ENCODE results near the gene SEMA4A. TPM values are rescaled to one million over a fixed set of nuclear protein-coding genes. Genes with fewer than 3 reads are reported as not detected.

Gene SEMA4A
- total RNA-seq, 1 donor from 2014 or later: 5.1 TPM

DNA sequence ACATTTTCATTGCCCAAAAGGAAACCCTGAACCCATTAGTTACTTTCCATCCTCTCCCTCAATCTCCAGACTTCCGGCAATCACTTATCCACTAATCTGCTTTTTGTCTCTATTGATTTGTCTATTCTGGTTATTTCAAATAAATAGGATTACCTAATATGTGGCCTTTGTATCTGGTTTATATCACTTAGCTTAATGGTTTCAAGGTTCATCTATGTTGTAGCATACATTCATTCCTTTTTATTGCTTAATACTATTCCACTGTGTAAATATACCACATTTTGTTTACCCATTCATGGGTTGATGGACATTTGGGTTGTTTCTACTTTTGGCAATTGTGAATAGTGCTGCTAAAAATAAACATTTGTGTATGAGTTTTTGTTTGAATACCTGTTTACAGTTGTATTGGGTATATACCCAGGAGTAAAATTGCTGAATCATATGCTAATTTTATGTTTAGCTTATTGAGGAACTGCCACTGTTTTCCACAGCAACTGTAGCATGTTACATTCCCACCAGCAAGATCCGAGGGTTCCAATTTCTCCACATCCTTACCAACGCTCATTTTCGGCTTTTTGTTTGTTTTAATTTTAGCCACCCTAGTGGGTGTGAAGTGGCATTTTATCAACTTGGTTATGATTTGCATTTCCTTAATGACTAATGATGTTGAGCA, 38.0 kb downstream of the SEMA4A start:
- intact Hi-C loops (cut with micrococcal nuclease): loop anchor here (5.0 kb wide), 3 partner anchors 266 to 551 kb away; partner anchors contain the start of genes GON4L, MRPL24 and SYT11

DNA sequence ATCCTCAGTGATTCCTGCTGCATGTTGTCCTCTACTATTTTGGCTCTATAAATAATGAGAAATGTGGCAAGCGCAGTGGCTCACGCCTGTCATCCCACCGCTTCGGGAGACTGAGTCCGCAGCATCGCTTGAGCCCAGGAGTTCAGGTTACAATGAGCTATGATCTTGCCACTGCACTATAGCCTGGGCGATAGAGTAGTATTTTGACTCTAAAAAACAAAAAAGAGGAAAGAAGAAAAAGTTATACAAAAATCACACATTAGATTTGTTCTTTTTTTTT, 39.8 kb downstream of the SEMA4A start:
- intact Hi-C loops (cut with micrococcal nuclease): loop anchor here (1.0 to 5.0 kb wide), 14 partner anchors 20 to 549 kb away; partner anchors contain the start of genes CCT3, GON4L, KHDC4 and LAMTOR2

DNA sequence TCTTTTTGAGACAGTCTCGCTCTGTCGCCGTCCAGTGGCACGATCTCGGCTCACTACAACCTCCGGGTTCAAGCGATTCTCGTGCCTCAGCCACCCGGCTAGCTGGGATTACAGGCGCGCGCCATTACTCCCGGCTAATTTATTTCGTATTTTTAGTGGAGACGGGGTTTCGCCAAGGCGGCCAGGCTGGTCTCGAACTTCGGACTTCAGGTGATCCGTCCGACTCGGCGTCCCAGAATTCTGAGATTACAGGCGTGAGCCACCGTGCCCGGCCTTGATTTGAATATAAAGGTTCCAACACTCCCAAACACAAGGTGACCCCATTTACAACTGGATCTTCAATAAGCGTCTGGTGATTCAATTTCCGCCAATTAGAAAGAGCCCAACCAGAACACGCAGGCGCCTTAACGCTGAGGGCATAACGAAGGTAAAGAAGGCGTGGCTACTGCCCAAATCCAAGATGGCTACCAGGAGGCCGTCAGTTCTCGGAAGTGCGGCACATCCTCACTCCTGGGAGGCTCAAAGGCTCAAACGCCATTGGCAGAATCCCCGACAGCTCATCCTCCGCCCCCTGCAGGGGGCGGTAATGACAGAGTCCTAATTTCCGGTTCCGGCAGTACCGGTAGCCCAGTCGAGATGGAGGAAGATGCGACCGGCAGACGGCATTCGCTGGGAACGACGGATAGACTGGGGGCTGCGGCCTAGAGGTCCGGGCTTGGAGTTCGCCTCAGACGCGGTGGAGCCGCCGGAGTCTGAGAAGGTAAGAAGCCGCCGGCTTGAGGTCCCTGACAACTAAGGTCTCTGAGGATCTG, 40.3 kb downstream of the SEMA4A start, which contains the start of gene SLC25A44:
TSS of gene SLC25A44 (plus strand) at position 617 of the 812 bp plus-strand sequence. CDS start 5,744 bp downstream, outside the sequence.
- intact Hi-C loops (cut with micrococcal nuclease): loop anchor here (1.0 to 5.0 kb wide), 14 partner anchors 20 to 549 kb away; partner anchors contain the start of genes CCT3, GON4L, KHDC4 and LAMTOR2

DNA sequence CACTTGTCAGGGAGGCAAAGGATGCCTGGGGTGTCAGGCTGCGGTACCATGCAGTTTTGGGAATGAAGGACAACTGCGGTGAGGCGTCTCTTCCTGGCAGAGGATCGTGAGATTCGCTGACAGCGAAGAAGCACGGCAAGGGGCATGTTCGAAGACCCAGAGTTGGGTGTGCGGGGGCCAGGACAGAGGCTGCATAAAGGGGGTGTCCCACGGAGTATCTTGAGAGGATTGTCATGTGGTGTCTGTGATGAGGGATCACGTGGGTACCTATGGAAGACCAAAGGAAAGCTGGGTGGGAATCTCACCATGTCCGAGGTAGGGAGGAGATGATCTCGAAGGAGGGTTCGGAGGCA, 40.9 kb downstream of the SEMA4A start:
- intact Hi-C loops (cut with micrococcal nuclease): loop anchor here (5.0 kb wide), 3 partner anchors 263 to 548 kb away; partner anchors contain the start of genes GON4L, MRPL24 and SYT11

DNA sequence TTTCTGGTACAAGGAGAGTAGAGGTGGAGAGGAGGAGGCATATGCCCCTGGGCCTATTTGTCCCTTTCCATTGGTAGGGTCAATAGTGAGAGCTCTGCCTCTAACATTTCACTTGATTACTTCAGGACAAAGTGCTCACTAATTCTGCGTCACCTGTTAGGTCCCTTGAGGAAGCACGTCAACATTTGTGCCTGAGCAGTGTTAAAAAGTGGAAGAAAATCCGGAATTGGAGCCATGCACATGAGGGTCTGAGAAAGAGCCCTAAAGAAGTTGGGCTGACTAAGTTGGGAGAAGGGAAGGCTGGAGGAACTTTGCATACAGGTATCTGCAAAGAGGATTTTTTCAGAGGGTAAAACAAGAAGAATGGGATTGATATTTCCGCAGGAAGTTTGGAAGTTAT, 42.5 kb downstream of the SEMA4A start:
- intact Hi-C loops (cut with micrococcal nuclease): no loop called here

DNA sequence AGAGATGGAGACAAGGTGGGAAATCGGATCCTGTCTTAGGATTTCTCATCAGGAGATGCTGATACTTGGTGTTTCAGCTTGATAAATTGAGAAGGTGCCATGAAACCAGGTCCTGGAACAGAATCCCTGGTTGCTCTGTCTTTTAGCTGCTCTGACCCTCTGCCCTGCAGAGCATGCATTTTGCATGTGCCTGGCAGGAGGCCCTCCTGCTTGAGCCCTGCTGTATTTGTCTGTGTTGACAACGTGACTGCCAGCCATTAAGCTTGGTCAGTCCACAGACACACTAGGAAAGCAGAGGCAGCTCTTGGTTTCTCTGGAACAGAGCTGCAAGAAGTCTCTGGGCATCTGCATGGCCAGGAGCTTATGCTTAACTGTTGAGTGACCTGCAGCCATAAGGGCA, 43.1 kb downstream of the SEMA4A start:
- intact Hi-C loops (cut with micrococcal nuclease): no loop called here

DNA sequence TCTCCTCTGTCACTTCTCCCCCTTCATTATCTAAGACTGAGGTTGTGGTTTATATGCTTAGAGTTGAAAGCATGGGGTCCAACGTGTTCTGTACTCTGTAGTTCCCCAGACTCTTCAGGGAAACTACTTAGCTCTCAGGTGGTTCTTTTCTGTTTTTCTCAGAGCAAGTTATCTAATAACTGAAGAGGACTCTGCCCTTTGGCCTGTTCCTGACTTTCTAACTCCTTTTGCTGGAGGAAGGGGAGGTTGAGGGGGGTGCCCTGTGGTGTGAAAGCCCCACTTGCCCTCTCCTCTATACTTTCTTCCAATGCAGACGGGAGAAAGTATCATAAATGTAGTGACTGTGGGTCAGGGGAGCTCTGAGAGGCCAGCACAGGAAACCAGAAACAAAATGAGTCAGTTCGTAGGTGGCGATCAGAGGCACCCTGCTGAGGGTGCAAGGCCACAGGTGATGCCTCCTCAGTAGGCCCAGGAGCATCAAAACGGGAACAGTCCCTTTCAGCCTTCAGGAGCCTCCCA, 45.5 kb downstream of the SEMA4A start:
- intact Hi-C loops (cut with micrococcal nuclease): loop anchor here (1.0 kb wide), 2 partner anchors 14 to 26 kb away; partner anchors contain the start of gene PMF1

DNA sequence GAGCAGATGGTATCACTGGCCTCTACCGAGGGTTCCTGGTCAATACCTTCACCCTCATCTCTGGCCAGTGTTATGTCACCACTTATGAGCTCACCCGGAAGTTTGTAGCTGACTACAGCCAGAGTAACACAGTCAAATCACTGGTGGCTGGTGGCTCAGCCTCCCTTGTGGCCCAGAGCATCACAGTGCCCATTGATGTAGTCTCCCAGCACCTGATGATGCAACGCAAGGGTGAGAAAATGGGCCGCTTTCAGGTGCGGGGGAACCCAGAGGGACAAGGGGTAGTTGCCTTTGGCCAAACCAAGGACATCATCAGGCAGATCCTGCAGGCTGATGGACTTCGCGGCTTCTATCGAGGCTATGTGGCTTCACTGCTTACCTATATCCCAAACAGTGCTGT, 46.7 kb downstream of the SEMA4A start:
- intact Hi-C loops (cut with micrococcal nuclease): no loop called here

DNA sequence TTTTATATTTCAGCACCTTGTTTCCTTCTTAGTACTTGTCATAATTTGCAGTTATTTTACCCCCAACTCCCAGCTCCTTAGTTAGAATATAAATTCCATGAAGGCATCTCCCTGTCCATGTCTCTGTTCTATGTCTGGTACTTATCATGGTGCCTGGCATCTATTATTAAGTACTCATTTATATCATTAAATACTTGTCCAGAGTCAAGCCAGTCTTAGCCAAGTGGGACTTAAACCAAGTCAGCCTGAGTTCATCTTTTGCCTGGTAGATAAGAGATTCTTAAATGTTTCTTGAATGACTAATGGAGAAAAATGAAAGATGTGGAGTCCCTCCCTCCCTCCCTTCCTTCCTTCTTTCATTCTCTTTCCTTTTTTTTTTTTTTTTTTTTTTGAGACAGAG, 49.9 kb downstream of the SEMA4A start:
- intact Hi-C loops (cut with micrococcal nuclease): no loop called here

DNA sequence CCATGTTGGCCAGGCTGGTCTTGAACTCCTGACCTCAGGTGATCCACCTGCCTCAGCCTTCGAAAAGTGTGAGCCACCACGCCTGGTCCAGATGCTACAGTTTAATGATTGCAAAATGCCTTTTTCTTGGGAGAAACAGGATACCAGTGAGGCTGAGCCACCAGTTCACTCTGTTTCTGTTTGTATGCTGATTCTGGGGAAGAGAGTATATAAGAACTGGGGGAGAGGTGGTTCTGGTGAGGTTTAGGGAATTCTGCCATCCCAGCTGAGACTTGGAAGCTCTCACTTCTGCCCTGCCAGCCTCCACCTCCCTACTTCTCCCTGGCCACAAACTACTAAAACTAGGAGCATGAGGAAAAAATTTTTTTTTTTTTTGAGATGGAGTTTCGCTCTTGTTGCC, 51.3 kb downstream of the SEMA4A start:
- intact Hi-C loops (cut with micrococcal nuclease): no loop called here

DNA sequence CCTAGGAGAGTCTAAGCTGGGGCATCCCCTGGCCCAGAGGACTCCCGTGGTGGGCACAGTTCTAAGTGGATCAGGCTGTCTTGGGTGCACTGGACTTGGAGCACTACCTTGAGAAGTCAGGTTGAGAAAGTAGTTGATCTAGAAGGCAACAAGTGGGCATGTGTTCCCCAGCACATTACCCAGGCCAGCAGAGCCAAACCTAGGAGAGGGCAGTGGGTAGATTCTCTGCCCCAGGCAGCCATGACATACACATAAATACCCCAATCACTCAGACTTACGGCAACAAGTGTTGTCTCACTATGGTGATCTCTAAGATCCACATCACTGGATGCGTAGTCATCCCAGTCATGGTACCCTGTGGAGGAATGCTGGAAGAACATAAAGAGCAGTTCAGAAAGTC, 57.9 kb downstream of the SEMA4A start:
- intact Hi-C loops (cut with micrococcal nuclease): no loop called here

DNA sequence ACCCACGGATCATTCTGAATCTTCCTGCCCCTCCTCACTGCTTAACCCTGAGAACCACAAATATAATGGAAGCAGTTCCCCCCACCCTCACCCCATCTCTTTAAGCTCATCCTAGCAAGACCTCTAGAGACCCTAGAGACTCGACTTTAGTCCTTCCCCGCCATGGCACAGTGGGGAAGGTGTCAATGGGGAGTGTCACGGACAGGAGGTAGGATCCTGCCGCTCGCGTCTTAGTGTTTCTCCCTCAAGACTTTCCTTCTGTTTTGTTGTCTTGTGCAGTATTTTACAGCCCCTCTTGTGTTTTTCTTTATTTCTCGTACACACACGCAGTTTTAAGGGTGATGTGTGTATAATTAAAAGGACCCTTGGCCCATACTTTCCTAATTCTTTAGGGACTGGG, 58.7 kb downstream of the SEMA4A start:
- intact Hi-C loops (cut with micrococcal nuclease): loop anchor here (1.0 to 2.0 kb wide), 3 partner anchors 51 to 301 kb away; partner anchors contain the start of genes CCT3, RIT1 and TSACC

DNA sequence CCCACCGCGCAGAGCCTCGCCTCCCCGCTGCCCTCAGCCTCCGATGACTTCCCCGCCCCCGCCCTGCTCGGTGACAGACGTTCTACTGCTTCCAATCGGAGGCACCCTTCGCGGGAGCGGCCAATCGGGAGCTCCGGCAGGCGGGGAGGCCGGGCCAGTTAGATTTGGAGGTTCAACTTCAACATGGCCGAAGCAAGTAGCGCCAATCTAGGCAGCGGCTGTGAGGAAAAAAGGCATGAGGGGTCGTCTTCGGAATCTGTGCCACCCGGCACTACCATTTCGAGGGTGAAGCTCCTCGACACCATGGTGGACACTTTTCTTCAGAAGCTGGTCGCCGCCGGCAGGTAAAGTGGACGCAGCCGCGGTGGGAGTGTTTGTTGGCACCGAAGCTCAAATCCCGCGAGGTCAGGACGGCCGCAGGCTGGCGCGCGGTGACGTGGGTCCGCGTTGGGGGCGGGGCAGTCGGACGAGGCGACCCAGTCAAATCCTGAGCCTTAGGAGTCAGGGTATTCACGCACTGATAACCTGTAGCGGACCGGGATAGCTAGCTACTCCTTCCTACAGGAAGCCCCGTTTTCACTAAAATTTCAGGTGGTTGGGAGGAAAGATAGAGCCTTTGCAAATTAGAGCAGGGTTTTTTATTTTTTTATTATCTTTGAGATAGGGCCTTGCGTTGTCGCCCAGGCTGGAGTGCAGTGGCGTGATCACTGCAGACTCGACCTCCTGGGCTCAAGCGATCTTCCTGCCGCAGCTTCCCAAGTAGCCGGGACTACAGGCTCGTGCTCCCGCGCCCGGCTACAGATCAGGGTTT, 59.7 kb downstream of the SEMA4A start, which contains the start of gene PMF1:
TSS of gene PMF1 (plus strand) at position 175 of the 811 bp plus-strand sequence. CDS start at position 184, 9 bp downstream.
- intact Hi-C loops (cut with micrococcal nuclease): loop anchor here (1.0 to 2.0 kb wide), 7 partner anchors 12 to 302 kb away; partner anchors contain the start of genes CCT3, RIT1, SMG5 and TSACC

DNA sequence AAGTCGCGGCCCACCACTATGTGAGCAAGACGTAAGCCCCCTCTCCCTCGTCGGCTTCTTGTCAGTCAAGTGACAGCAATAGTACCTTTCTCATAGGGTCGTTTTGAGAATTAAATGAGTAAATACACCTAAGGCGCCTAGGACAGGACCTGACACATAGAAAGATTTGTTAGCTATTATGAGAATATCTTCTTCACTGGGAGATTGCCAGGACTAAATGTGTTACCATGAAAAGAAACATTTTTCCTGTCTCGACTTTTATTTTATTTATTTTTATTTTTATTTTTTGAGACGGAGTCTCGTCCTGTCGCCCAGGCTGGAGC, 60.2 kb downstream of the SEMA4A start:
- intact Hi-C loops (cut with micrococcal nuclease): loop anchor here (1.0 to 2.0 kb wide), 6 partner anchors 12 to 303 kb away; partner anchors contain the start of genes RIT1 and SMG5

DNA sequence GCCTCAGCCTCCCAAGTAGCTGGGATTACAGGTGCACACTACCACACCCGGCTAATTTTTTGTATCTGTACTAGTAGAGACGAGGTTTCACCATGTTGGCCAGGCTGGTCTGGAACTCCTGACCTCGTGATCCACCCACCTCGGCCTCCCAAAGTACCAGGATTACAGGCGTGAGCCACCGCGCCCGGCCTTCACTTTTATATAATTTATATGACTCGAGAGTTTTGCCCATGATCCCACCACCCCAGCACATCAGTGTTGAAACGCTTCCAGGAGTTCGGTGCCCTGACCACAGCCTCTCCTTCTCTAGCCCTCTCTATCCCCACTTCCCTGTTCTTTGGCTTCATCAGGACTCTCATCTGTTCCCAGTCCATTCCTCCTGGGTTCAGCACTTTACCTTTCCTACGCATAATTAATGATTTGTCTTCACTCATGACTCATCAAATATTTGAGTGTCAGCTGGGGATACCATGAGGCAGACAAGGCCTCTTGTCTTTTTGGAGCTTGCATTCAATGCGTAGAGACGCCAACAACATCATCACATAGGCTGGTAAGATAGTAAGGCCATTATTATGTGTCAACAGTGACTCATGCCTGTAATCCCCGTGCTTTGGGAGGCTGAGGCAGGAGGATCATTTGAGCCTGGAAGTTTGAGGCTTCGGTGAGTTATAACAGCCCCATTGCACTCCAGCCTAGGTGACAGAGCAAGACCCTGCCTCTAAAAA, 60.8 kb downstream of the SEMA4A start:
- intact Hi-C loops (cut with micrococcal nuclease): no loop called here

DNA sequence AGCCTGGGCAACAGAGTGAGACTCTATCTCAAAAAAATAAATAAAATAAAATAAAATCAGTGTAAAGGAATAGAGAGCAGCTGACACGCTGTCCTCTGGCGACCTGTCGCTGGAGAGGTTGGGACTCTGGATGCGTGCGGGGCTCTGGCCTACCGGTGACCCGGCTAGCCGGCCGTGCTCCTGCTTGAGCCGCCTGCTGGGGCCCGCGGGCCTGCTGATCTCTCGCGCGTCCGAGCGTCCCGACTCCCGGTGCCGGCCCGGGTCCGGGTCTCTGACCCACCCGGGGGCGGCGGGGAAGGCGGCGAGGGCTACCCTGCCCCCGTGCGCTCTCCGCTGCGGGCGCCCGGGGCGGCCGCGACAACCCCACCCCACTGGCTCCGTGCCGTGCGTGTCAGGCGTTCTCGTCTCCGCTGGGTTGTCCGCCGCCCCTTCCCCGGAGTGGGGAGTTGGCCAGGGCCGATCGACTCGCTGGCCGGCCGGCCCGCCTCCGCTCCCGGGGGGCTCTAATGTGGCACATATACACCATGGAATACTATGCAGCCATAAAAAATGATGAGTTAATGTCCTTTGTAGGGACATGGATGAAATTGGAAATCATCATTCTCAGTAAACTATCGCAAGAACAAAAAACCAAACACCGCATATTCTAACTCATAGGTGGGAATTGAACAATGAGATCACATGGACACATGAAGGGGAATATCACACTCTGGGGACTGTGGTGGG, 63.1 kb downstream of the SEMA4A start:
- intact Hi-C loops (cut with micrococcal nuclease): loop anchor here (1.0 kb wide), 1 partner anchor 9 kb away; no protein-coding TSS in a partner anchor

DNA sequence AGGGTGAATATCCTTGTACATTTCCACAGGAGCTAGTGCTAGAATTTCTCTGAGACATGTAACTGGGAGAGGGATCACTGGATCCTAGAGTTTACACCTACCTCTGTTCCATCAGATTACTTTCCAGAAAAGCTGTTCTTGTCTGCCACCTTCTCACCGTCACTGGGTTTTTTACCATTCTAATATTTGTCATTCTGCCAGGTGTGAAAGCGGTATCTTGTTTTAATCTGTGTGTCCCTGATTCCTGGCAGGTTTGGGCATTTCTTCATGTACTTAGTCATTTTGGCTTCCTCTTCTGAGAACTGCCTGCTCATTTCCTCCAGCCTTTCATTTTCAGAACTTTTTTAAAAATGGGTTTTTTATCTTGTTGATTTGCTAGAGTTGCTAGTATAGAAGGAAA, 64.5 kb downstream of the SEMA4A start:
- intact Hi-C loops (cut with micrococcal nuclease): loop anchor here (1.0 kb wide), 2 partner anchors 7 to 25 kb away; no protein-coding TSS in a partner anchor

DNA sequence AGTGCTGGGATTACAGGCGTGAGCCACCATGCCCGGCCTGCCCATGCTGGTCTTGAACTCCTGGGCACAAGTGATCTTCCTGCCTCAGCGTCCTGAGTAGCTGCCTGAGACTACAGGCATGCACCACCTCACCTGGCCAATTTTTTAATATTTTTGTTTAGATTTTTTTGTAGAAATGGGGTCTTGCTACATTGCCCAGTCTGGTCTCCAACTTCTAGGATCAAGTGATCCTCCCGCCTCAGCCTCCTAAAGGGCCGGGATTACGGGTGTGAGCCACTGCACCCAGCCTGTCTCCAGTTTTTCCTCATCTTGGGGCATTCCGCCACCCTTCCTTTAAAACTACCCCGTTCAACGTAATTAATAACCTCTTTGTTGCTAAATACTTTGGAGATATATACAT, 66.8 kb downstream of the SEMA4A start:
- intact Hi-C loops (cut with micrococcal nuclease): no loop called here

DNA sequence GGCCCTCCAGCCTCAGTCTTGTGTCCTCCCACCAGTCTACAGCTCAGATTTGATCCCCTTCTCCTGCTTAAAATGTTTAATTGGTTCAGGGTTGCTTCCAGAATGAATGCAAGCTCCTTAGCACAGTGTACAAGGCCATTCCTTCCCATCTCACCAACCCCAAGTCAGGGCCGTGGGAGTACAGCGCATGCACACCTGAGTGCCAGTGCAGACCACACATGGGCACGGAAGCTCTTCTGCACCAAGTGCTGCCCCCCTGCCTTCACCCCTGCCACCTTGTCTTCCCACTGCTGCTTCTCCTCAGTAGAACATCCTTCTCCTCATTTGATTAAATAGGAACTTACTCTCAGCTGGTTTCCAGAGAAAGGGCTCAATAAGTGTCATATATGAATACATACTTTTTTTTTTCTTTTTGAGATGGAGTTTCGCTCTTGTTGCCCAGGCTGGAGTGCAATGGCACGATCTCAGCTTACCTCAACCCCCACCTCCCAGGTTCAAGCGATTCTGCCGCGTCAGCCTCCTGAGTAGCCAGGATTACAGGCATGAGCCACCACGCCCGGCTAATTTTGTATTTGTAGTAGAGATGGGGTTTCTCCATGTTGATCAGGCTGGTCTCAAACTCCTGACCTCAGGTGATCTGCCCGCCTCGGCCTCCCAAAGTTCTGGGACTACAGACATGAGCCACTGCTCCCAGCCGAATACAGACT, 68.8 kb downstream of the SEMA4A start:
- intact Hi-C loops (cut with micrococcal nuclease): no loop called here
